Loucy (cell line): ENCODE data around the gene CCNG2.

Experiments used
- EZH2phosphoT487 ChIP-seq: fragments of 200-600 bp; IDR thresholded peaks from 2 replicates; pipeline ENCODE4 v1.6.1; 2018; ENCODE audit warnings: antibody characterized with exemption, mild to moderate bottlenecking, moderate library complexity, borderline replicate concordance
- TF ChIP-seq, protein P1 (sequence below): fragments of 200-600 bp; sonication (generic); conservative IDR thresholded peaks from 2 replicates; pipeline ENCODE4 v1.5.1; 2014; ENCODE audit warnings: mild to moderate bottlenecking, antibody characterized with exemption, low read length

- TF ChIP-seq, protein P1, sequence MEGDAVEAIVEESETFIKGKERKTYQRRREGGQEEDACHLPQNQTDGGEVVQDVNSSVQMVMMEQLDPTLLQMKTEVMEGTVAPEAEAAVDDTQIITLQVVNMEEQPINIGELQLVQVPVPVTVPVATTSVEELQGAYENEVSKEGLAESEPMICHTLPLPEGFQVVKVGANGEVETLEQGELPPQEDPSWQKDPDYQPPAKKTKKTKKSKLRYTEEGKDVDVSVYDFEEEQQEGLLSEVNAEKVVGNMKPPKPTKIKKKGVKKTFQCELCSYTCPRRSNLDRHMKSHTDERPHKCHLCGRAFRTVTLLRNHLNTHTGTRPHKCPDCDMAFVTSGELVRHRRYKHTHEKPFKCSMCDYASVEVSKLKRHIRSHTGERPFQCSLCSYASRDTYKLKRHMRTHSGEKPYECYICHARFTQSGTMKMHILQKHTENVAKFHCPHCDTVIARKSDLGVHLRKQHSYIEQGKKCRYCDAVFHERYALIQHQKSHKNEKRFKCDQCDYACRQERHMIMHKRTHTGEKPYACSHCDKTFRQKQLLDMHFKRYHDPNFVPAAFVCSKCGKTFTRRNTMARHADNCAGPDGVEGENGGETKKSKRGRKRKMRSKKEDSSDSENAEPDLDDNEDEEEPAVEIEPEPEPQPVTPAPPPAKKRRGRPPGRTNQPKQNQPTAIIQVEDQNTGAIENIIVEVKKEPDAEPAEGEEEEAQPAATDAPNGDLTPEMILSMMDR = no peak
- TF ChIP-seq EZH2phosphoT487 = no peak
Measured at GRCh38 chr4:77204621-77205020, 47.6 kb downstream of the CCNG2 start.
